Upper lobe of right lung (tissue), 1 donor: ENCODE measurements around the gene ITGB8. TPM values are rescaled to one million over a fixed set of nuclear protein-coding genes. Genes with fewer than 3 reads are reported as not detected.
"Not testable (repeated sequence)": the region's sequence is repeated elsewhere in the genome, so short reads cannot be mapped to it uniquely, and the experiment has no call there.

Experiments
- ATAC-seq: fragments of 200-7000 bp; cut with Tn5 transposase; one replicate; pipeline ENCODE4 v1.9.1; 2020; ENCODE audit warnings: mild to moderate bottlenecking, moderate library complexity
- DNase-seq: peaks from one replicate; pipeline ENCODE4 v3.0.0-alpha.2; 2020
- H3K27ac ChIP-seq: fragments of 200-600 bp; one replicate; pipeline ENCODE4 v1.8.0; 2022
- H3K27me3 ChIP-seq: fragments of 200-600 bp; one replicate; pipeline ENCODE4 v1.8.0; 2022; ENCODE audit warnings: mild to moderate bottlenecking
- H3K36me3 ChIP-seq: fragments of 200-600 bp; one replicate; pipeline ENCODE4 v1.8.0; 2022
- H3K4me1 ChIP-seq: fragments of 200-600 bp; one replicate; pipeline ENCODE4 v1.8.0; 2022
- H3K4me3 ChIP-seq: fragments of 200-600 bp; one replicate; pipeline ENCODE4 v1.8.0; 2022; ENCODE audit warnings: mild to moderate bottlenecking
- H3K9me3 ChIP-seq: fragments of 200-600 bp; one replicate; pipeline ENCODE4 v1.8.0; 2022
- intact Hi-C: fragments of 100-400 bp; cut with DNase I; formaldehyde crosslinking; loops from one replicate; pipeline ENCODE4 v1.11.0; 2022
- total RNA-seq: library from RNA; stranded (reverse); fragmentation: NEBNext Ultra II Directional; extraction: Animal tissue kit (Norgen Biotek cat#: 25700); gene quantifications from one replicate; pipeline ENCODE4 v1.2.1, GENCODE V29; 2021
- TF ChIP-seq, protein P1 (sequence below): fragments of 200-600 bp; IDR thresholded peaks from one replicate; pipeline ENCODE4 v1.8.0; 2022; ENCODE audit warnings: antibody characterized with exemption
- donor health status: DM: no; HTN: yes; CAD: no; lungs with severe emphysema.

ITGB8 gene
- total RNA-seq, 1 donor from 2014 or later = 4.6 TPM

DNA sequence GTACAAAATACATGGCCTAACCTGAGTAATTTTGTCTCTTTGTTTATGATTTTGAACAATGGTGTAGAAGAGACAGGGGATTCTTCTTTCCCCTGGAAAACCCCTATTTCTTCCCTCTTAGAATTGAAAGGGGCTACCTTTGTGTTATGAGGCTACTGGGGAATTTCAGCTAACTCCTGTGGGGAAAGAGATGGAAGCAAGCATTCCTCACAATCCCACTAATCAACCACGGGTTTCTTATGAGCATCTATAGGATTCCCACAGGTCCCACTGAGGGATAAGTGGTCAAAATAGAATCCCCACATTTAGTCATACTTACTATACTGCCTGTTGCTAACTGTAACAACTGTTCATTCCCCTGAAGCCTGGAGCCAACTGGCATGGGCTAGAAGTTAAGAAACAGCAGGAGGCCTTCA is 32.2 kb upstream of the ITGB8 start:
- TF ChIP-seq, protein P1, sequence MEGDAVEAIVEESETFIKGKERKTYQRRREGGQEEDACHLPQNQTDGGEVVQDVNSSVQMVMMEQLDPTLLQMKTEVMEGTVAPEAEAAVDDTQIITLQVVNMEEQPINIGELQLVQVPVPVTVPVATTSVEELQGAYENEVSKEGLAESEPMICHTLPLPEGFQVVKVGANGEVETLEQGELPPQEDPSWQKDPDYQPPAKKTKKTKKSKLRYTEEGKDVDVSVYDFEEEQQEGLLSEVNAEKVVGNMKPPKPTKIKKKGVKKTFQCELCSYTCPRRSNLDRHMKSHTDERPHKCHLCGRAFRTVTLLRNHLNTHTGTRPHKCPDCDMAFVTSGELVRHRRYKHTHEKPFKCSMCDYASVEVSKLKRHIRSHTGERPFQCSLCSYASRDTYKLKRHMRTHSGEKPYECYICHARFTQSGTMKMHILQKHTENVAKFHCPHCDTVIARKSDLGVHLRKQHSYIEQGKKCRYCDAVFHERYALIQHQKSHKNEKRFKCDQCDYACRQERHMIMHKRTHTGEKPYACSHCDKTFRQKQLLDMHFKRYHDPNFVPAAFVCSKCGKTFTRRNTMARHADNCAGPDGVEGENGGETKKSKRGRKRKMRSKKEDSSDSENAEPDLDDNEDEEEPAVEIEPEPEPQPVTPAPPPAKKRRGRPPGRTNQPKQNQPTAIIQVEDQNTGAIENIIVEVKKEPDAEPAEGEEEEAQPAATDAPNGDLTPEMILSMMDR = no peak
- no peaks in the 10 kb centered on the region for H3K36me3 ChIP-seq
- H3K27ac ChIP-seq = no peak overlapping the region
- no peak for ATAC-seq
- no peaks in the 10 kb centered on the region for H3K9me3 ChIP-seq
- intact Hi-C loops = no loop called here
- no peaks in the 10 kb centered on the region for H3K27me3 ChIP-seq
- DNase-seq = no peak
- no peaks in the 10 kb centered on the region for H3K4me1 ChIP-seq
- H3K4me3 ChIP-seq = no peak overlapping the region

DNA sequence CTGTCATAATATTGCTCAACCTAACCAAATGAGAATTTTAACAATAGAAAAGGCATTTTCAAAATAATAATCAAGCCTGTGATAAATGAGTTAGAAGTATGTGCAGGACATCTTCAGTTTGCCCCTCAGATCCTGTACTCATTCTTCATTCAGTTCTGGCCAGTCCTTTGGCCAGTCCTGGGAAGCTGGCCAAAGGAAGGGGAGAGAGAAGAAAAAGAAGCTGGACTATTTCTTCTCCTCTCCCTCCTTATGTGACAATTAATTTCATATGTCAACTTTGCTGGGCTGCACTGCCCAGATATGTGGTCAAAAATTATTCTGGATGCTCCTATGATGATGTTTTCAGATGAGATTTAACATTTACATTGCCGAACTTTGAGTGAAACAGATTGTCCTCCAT is 31.6 kb upstream of the ITGB8 start:
- no peaks in the 10 kb centered on the region for H3K4me1 ChIP-seq
- intact Hi-C loops = no loop called here
- H3K27me3 ChIP-seq = no peaks in the 10 kb centered on the region
- H3K36me3 ChIP-seq = no peaks in the 10 kb centered on the region
- TF ChIP-seq, protein P1 = no peak
- DNase-seq (no peak), ATAC-seq (no peak)
- H3K4me3 ChIP-seq = no peak overlapping the region
- no peaks in the 10 kb centered on the region for H3K9me3 ChIP-seq
- H3K27ac ChIP-seq = no peak overlapping the region

DNA sequence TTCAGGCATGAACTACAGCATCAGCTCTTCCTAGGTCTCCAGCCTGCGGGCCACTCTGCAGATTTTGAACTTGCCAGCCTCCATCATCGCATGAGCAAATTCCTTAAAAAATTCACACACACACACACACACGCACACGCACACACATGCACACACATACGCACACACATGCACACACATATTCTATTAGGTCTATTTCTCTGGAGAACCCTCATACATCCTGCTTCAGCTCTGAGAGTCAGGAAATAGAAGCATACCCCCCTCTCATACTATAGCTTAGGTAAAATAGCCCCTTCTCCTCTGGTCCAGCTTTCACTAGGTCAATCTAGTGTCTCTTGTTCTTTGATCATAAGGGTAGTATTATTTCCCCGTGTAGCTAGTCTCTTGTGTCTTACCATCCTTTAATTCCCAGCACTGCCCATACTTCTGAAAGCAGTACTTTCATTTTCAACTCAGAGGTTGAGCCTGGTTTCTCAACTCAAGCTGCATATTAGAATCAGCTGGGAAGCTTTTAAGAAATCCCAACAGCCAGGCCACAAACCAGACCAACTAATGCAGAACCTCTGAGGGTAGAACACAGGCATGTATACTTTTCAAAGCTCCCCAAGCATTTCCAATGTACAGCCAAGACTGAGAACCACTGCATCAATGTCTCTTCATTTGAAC is 30.9 kb upstream of the ITGB8 start:
- H3K27me3 ChIP-seq = no peaks in the 10 kb centered on the region
- no peak overlapping the region for H3K4me3 ChIP-seq

DNA sequence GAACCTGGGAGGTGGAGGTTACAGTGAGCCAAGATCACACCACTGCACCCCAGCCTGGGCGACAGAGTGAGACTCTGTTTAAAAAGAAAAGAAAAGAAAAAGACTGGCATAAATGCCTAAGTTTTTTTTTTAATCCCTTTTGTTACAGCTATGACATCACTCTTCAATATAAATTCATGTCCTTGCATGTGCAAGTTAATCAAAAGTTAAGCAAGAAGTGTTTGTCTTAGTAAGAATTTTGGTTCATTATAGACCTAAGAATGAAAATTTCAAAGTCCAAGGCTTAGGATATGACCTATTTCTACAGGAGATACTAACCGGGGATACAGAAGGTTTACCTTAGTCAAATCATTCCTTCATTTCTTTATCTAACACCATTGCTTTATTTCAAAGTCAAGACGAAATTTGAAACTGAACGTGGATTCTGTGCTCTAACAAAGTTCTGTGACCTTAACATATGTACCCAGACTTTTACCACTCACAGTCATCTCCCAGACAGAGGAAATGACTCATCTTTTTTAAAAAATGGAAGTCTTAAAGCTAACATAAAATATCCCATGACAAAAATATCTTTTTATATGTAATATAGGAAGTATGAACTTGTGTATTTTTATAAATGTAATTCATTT is 29.3 kb upstream of the ITGB8 start:
- Histone ChIP-seq H3K36me3 (no peaks in the 10 kb centered on the region), H3K4me3 (no peak overlapping the region), H3K27me3 (no peaks in the 10 kb centered on the region), H3K27ac (no peak overlapping the region), H3K9me3 (no peaks in the 10 kb centered on the region), H3K4me1 (no peaks in the 10 kb centered on the region)
- DNase-seq (no peak), ATAC-seq (peak; percentile 19)
- intact Hi-C loops = no loop called here
- TF ChIP-seq, protein P1 = no peak

More for the DNA sequence above, 30.9 kb upstream of the ITGB8 start:
- Histone ChIP-seq H3K9me3 (no peaks in the 10 kb centered on the region), H3K27ac (peak overlapping the region; percentile 39), H3K36me3 (no peaks in the 10 kb centered on the region), H3K4me1 (no peaks in the 10 kb centered on the region)
- ATAC-seq (peak; percentile 64), DNase-seq (no peak)
- TF ChIP-seq, protein P1 = no peak
- intact Hi-C loops = no loop called here

DNA sequence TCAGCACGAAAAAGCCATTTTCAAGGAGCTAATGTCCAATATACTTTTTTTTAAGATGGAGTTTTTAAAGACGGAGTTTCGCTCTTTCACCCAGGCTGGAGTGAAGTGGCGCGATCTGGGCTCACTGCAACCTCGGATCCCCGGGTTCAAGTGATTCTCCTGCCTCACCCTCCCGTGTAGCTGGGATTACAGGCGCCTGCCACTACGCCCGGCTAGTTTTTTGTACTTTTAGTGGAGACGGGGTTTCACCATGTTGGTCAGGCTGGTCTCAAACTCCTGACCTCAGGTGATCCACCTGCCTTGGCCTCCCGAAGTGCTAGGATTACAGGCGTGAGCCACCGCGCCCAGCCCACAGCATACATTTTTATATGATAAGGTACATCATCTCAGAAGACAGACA is 28.4 kb upstream of the ITGB8 start:
- H3K36me3 ChIP-seq, ATAC-seq: not testable (repeated sequence)

DNA sequence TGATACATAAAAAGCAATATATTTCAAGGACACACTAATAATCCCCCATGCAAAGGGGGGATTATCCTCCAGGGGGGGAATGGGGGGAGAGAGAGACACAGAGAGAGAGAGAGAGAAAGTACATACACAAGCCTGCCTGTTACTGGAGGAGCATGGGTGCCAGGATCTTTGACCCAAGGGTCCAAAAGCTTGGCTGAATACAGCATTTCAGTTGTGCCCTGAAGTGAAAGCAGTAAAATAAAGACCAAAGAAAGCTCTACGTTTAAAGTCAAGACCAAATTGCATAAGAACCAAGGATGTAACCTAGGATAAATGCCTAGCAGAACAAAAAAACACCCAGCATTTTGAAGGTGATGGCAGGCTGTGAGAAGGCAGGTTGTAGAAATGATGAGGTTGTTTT is 27.8 kb upstream of the ITGB8 start:
- no peak for DNase-seq

More for the DNA sequence above, 28.4 kb upstream of the ITGB8 start:
- H3K9me3 ChIP-seq, H3K27me3 ChIP-seq, H3K4me1 ChIP-seq, intact Hi-C loops, DNase-seq, H3K27ac ChIP-seq, H3K4me3 ChIP-seq: not testable (repeated sequence)

More for the DNA sequence above, 27.8 kb upstream of the ITGB8 start:
- no peak overlapping the region for H3K4me3 ChIP-seq
- H3K4me1 ChIP-seq = no peaks in the 10 kb centered on the region
- no peaks in the 10 kb centered on the region for H3K27me3 ChIP-seq
- H3K9me3 ChIP-seq = no peaks in the 10 kb centered on the region
- intact Hi-C loops = no loop called here
- no peaks in the 10 kb centered on the region for H3K36me3 ChIP-seq
- H3K27ac ChIP-seq = no peak overlapping the region
- TF ChIP-seq, protein P1 = no peak
- ATAC-seq = no peak
